Breast epithelium (tissue), 4 donors: ENCODE results near the gene SVBP. TPM values are rescaled to one million over a fixed set of nuclear protein-coding genes. Genes with fewer than 3 reads are reported as not detected.

Source experiments
- DNase-seq, 2 donors: peaks; one replicate each; pipeline ENCODE4 v3.0.0-alpha.2; 2019; ENCODE audit warnings: low spot score in 2 of 2
- H3K27ac ChIP-seq, 2 donors: fragments of 200-600 bp; sonication (generic) in 1 of 2; one replicate each; pipeline ENCODE4 v1.5.1; 2016 to 2019; ENCODE audit warnings: mild to moderate bottlenecking in 1 of 2
- H3K27me3 ChIP-seq, 2 donors: fragments of 200-600 bp; sonication (generic) in 1 of 2; one replicate each; pipeline versions ENCODE4 v1.5.1 to v1.6.0; 2017 to 2019; ENCODE audit warnings: control low read depth in 1 of 2, mild to moderate bottlenecking in 1 of 2
- H3K36me3 ChIP-seq: fragments of 200-600 bp; one replicate; pipeline ENCODE4 v1.5.1; 2019
- H3K4me1 ChIP-seq, 2 donors: fragments of 200-600 bp; sonication (generic); one replicate each; pipeline ENCODE4 v1.5.1; 2016 to 2019; ENCODE audit warnings: control low read depth in 1 of 2
- H3K4me3 ChIP-seq, 3 donors: fragments of 200-600 bp; sonication (generic); 1 replicate in 2 of 3; 2 replicates in 1 of 3; pipeline ENCODE4 v1.5.1; 2016 to 2019; ENCODE audit warnings: mild to moderate bottlenecking in 3 of 3, moderate library complexity in 2 of 3
- H3K9me3 ChIP-seq, 2 donors: fragments of 200-600 bp; sonication (generic) in 1 of 2; one replicate each; pipeline ENCODE4 v1.5.1; 2016 to 2019; ENCODE audit warnings: control low read depth in 1 of 2
- CTCF ChIP-seq, 3 donors: fragments of 450-650 bp; IDR thresholded peaks; one replicate each; pipeline ENCODE4 v1.5.1; 2016 to 2017; ENCODE audit warnings: antibody characterized with exemption in 3 of 3, mild to moderate bottlenecking in 3 of 3, moderate library complexity in 3 of 3
- POLR2A ChIP-seq: fragments of 450-650 bp; IDR thresholded peaks from one replicate; pipeline ENCODE4 v1.6.1; 2016; ENCODE audit warnings: antibody characterized with exemption, mild to moderate bottlenecking, moderate library complexity
- POLR2AphosphoS5 ChIP-seq, 3 donors: sonication (generic); formaldehyde crosslinking; IDR thresholded peaks; one replicate each; pipeline ENCODE4 v1.6.1; 2017; ENCODE audit warnings: antibody characterized with exemption in 3 of 3
- intact Hi-C: fragments of 100-400 bp; cut with DNase I; formaldehyde crosslinking; loops from one replicate; pipeline ENCODE4 v1.15.1; 2023; ENCODE audit warnings: low total_unique reads
- total RNA-seq, 3 donors: library from RNA; depleted of rRNA; stranded (reverse); fragments of >200 nt; gene quantifications; one replicate each; pipeline ENCODE4 v1.1.0, GENCODE V29; 2016

Gene SVBP
- total RNA-seq, 3 donors from 2014 or later = 21.7 to 31.5 (median 25.9) TPM

GRCh38 chr1:42853116-42853884, 36.1 kb upstream of the SVBP start:
- DNase-seq = no peak
- intact Hi-C loops = no loop called here
- no peak for TF ChIP-seq POLR2AphosphoS5 (IDR thresholded peaks at IDR 0.05)
- Histone ChIP-seq H3K27me3 (no peaks in the 10 kb centered on the region), H3K36me3 (no peaks in the 10 kb centered on the region), H3K27ac (no peak overlapping the region), H3K4me3 (no peak overlapping the region), H3K4me1 (no peaks in the 10 kb centered on the region), H3K9me3 (peaks cover 0 to 8% of the 10 kb centered on the region in 2 donors)

- no peak for TF ChIP-seq POLR2A
- no peak for TF ChIP-seq CTCF (IDR thresholded peaks at IDR 0.05)
- no peak for TF ChIP-seq POLR2AphosphoS5 (IDR thresholded peaks at IDR 0.05)
- H3K27me3 ChIP-seq = no peaks in the 10 kb centered on the region
- intact Hi-C loops = no loop called here
- H3K9me3 ChIP-seq = peaks cover 0 to 8% of the 10 kb centered on the region in 2 donors
- no peak overlapping the region for H3K4me3 ChIP-seq
- no peaks in the 10 kb centered on the region for H3K36me3 ChIP-seq
- H3K4me1 ChIP-seq = no peaks in the 10 kb centered on the region
- DNase-seq = no peak
- H3K27ac ChIP-seq = no peak overlapping the region
Measured at GRCh38 chr1:42852608-42852980, 35.4 kb upstream of the SVBP start.

- Histone ChIP-seq H3K4me1 (no peaks in the 10 kb centered on the region), H3K36me3 (no peaks in the 10 kb centered on the region), H3K9me3 (peaks cover 0 to 8% of the 10 kb centered on the region in 2 donors), H3K27ac (no peak overlapping the region), H3K27me3 (no peaks in the 10 kb centered on the region), H3K4me3 (no peak overlapping the region)
- intact Hi-C loops = no loop called here
- TF ChIP-seq POLR2AphosphoS5 (IDR thresholded peaks at IDR 0.05) (no peak), POLR2A (no peak), CTCF (IDR thresholded peaks at IDR 0.05) (no peak)
- DNase-seq = no peak
Measured at GRCh38 chr1:42851960-42852607, 34.9 kb upstream of the SVBP start.

- no peaks in the 10 kb centered on the region for H3K36me3 ChIP-seq
- H3K4me3 ChIP-seq = no peak overlapping the region
- no peak overlapping the region for H3K27ac ChIP-seq
- no peaks in the 10 kb centered on the region for H3K4me1 ChIP-seq
- peaks cover 0 to 8% of the 10 kb centered on the region in 2 donors for H3K9me3 ChIP-seq
- no peak for DNase-seq
- intact Hi-C loops = no loop called here
- H3K27me3 ChIP-seq = no peaks in the 10 kb centered on the region
- TF ChIP-seq CTCF (IDR thresholded peaks at IDR 0.05) = no peak
- no peak for TF ChIP-seq POLR2A
- no peak for TF ChIP-seq POLR2AphosphoS5 (IDR thresholded peaks at IDR 0.05)
Measured at GRCh38 chr1:42851420-42851819, 34.2 kb upstream of the SVBP start.

- no peaks in the 10 kb centered on the region for H3K36me3 ChIP-seq
- no peak overlapping the region for H3K27ac ChIP-seq
- intact Hi-C loops = loop anchor here (10.0 kb wide), 1 partner anchor 1105 kb away; no protein-coding TSS in a partner anchor
- H3K4me1 ChIP-seq = peaks cover 0 to 6% of the 10 kb centered on the region in 2 donors
- DNase-seq = no peak
- no peak for TF ChIP-seq POLR2AphosphoS5 (IDR thresholded peaks at IDR 0.05)
- H3K4me3 ChIP-seq = no peak overlapping the region
- H3K27me3 ChIP-seq = no peaks in the 10 kb centered on the region
- peaks cover 0 to 8% of the 10 kb centered on the region in 2 donors for H3K9me3 ChIP-seq
Measured at GRCh38 chr1:42849944-42850343, 32.7 kb upstream of the SVBP start.
